ENCODE results near the gene ASTN2. TPM values are rescaled to one million over a fixed set of nuclear protein-coding genes. Genes with fewer than 3 reads are reported as not detected.

Gene ASTN2
- total RNA-seq, 2 experiments from 2014 or later = 5.2 to 6.0 TPM

DNA sequence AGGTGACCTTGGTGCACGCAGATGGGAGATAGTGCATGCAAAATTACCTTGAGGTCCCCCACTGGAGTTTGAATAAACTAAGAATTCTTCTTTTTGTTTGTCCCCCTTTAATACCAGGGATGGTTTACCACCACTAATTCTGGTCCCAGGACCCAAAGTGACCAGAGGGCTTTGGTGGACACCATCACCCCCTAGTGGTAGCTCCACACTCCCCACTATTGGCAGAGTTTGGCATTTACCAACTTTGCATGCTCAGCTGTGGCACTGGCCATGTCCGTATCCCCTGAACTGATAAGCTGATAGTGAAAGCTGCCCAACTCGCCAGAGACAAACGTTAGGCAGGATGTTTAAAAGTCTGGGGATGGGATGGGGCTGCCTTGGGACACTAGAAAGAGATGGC, 3.3 kb downstream of the ASTN2 start:
- DNase-seq (no peak), ATAC-seq (ENCODE audit: low read depth) (no peak)
- POLR2A ChIA-PET = no interaction called here
- no peaks in the 10 kb centered on the region for H3K4me1 Mint-ChIP-seq
- no peak overlapping the region for H3K4me3 Mint-ChIP-seq
- no peak overlapping the region for H3K27ac Mint-ChIP-seq
- H3K27me3 Mint-ChIP-seq = peaks cover 24% of the 10 kb centered on the region
- no peaks in the 10 kb centered on the region for H3K9me3 Mint-ChIP-seq
- H3K36me3 Mint-ChIP-seq = no peaks in the 10 kb centered on the region

DNA sequence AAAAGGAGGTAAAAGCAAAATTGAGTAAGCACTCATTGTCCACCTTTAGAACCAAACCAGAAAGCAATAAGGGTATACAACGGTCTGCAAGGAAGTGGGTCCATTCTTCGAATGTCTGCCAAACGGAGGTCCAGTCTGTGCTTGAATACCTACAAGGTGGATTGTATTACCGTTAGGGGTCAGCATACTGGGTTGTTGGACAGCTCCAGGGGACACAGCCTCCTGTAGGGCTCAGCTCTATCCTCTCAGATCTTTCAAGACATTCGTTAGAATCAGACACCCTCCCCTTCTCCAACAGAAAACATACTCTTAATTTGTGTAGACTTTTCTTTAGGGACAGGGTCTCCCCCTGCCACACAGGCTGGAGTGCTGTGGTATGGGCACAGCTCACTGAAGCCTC, 5.5 kb downstream of the ASTN2 start:
- Mint-ChIP-seq H3K36me3 (no peaks in the 10 kb centered on the region), H3K4me3 (no peak overlapping the region), H3K9me3 (no peaks in the 10 kb centered on the region), H3K27ac (no peak overlapping the region), H3K4me1 (no peaks in the 10 kb centered on the region), H3K27me3 (peaks cover 24% of the 10 kb centered on the region)
- DNase-seq = no peak
- POLR2A ChIA-PET = no interaction called here
- ATAC-seq (ENCODE audit: low read depth) = no peak

DNA sequence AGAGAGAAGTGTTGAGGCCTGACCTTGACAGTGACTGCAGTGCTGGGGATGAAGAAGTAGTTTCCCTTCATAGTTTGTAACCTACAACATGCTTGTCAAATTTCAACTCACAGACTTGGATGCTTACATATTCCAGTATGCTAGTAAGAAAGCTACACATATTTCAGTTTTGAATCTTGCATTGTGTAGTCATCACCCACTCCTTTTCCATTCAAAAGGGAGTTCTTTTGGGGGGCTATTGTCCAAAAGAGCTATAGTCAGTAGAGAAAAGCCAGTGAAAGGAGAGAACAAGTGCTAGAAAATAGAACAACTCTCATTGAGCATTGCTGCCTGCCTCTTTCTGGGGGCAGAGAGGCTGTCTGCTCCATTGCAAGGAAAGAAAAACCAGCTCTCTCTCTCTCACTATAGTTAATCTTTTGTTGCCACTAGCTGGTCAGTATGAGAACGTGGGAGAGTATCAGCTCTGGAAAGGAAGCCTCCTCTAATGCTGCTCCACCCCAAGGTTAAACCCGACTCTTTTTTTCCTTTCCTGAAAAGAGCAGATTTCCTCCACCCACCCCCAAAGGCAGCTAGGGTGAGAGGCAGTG, 7.3 kb downstream of the ASTN2 start:
- ATAC-seq (ENCODE audit: low read depth) = no peak
- Mint-ChIP-seq H3K9me3 (no peaks in the 10 kb centered on the region), H3K4me1 (no peaks in the 10 kb centered on the region), H3K27me3 (peaks cover 6% of the 10 kb centered on the region), H3K4me3 (no peak overlapping the region), H3K27ac (no peak overlapping the region), H3K36me3 (no peaks in the 10 kb centered on the region)
- DNase-seq = no peak
- POLR2A ChIA-PET = no interaction called here

DNA sequence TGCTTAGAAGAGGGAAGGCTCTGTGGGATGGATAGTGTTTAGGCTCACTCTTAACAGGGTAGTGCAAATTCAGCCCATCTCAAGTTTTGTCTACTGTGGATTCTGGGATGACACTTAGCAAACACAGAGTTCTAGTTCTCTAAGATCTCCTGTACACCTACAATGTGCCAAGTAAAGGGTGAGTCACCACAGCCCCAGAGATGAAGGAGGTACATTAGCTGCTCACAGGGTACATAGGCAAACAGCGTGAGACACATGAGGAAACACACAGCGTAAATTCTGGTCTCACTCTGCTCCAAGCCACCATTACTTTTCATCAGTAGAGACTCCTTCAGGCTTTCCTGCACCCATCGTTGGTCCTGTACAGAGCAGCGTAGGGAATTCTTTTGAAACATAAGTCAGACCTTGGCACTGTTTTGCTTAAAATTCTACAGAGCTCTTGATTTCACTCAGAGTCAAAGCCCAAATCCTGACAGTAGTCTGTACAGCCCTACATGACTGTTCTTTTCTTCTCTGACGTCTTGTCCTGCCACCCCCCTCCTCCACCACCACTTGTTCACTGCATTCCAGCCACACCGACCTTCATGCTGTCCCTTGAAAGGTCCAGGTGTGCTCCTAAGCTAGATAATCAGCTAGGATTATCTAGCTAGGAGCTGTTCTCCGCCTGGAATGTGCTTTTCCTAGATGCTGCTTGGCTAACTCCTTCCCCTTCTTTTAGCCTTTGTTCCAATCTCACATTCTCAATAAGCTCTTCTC, 8.7 kb downstream of the ASTN2 start:
- Mint-ChIP-seq H3K27ac (no peak overlapping the region), H3K36me3 (no peaks in the 10 kb centered on the region), H3K9me3 (no peaks in the 10 kb centered on the region), H3K4me1 (no peaks in the 10 kb centered on the region), H3K4me3 (no peak overlapping the region), H3K27me3 (peaks cover 1% of the 10 kb centered on the region)
- ATAC-seq (ENCODE audit: low read depth) (no peak), DNase-seq (no peak)
- POLR2A ChIA-PET = no interaction called here

DNA sequence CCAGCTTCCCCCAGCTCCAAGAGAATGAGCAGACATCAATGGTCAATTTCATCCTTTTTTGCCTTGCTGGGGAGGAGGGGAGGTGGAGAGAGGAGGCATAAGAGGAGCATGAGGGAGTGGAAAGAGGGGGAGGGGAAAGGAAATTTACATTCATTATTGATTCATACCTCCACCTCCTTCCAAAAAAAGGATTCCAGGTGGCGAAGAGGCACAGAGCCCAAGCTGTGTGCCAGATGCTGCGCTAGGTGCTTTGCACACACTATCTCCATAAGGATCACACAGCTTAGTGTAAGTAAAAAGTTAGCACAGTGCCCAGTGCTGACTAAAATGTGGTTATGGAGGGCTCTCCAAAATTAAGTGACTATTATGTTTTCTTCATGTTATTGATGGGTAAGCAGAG, 11.0 kb downstream of the ASTN2 start:
- Mint-ChIP-seq H3K4me1 (no peaks in the 10 kb centered on the region), H3K36me3 (no peaks in the 10 kb centered on the region), H3K27ac (no peak overlapping the region), H3K4me3 (no peak overlapping the region), H3K9me3 (no peaks in the 10 kb centered on the region), H3K27me3 (no peaks in the 10 kb centered on the region)
- ATAC-seq (ENCODE audit: low read depth) (no peak), DNase-seq (no peak)
- POLR2A ChIA-PET = no interaction called here

DNA sequence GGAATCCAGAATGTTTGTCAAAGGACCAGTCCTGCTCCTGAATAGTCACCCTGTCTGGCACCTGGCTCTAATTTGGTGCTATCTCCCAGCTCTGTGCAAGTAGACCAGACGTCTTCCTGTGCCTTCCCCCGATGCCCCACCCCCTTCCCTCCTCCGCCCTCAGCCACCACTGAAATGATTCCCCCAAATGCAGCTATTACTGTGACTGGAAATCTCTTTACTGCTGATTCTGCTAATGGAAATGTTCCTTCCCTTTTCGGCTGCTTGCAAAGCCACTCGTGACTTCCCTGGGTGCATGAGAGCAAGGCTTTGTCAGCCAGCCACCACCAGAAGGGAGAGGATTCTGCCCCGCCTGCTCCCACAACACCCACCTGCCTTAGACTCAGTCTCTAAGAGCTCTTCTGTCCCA, 11.4 kb downstream of the ASTN2 start:
- Mint-ChIP-seq H3K27ac (no peak overlapping the region), H3K4me1 (no peaks in the 10 kb centered on the region), H3K27me3 (no peaks in the 10 kb centered on the region), H3K4me3 (no peak overlapping the region), H3K36me3 (no peaks in the 10 kb centered on the region), H3K9me3 (no peaks in the 10 kb centered on the region)
- DNase-seq (no peak), ATAC-seq (ENCODE audit: low read depth) (no peak)
- POLR2A ChIA-PET = no interaction called here

DNA sequence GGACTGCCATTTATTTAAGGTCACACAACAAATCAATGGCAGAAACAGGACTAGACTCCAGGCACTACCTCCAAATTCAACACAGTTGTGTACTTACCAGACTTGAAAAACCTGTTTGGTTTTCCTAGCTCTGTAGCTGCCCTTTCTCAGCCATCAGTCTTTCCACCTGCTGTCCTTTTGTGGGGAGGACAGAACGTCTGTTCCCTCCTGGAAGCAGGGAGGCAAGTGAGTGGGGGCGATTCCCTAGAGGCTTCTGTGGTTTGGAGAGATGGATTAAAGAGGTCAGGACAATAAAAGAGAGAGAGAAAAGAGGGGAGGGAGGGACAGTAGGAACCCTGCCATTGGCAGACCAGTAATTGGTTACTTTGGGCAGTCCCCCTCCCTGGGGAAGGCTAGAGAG, 14.7 kb downstream of the ASTN2 start:
- POLR2A ChIA-PET = no interaction called here

DNA sequence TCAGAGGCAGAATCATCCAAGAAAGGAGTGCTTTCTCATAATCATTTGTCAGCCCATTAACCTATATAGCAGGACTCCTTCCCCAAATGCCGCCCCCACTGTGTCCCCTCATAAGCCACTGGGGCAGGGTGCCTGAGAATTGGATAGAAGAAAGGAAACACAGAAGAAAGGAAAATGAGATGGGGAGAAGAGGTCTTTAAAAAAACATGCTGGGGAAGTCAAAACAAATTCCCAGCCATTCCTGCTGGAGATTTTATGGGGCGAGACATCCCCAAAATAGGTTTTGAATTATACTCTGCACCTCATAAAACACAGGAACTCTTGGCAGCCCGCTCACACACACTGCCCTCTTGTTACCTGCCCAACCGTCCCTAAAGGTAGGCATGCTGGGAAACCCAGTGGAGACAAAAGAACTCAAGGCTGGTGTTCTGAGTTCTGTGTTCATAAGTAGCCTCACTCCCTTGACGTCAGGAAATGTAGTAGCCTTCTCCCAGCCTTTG, 19.7 kb downstream of the ASTN2 start:
- Mint-ChIP-seq H3K27ac (no peak overlapping the region), H3K9me3 (no peaks in the 10 kb centered on the region), H3K4me1 (no peaks in the 10 kb centered on the region), H3K4me3 (no peak overlapping the region), H3K27me3 (no peaks in the 10 kb centered on the region), H3K36me3 (no peaks in the 10 kb centered on the region)
- DNase-seq (no peak), ATAC-seq (ENCODE audit: low read depth) (no peak)
- POLR2A ChIA-PET = no interaction called here

More for the DNA sequence above, 14.7 kb downstream of the ASTN2 start:
- no peak for ATAC-seq (ENCODE audit: low read depth)
- no peak overlapping the region for H3K4me3 Mint-ChIP-seq
- no peaks in the 10 kb centered on the region for H3K9me3 Mint-ChIP-seq
- H3K36me3 Mint-ChIP-seq = no peaks in the 10 kb centered on the region
- no peaks in the 10 kb centered on the region for H3K4me1 Mint-ChIP-seq
- no peak overlapping the region for H3K27ac Mint-ChIP-seq
- DNase-seq = no peak
- H3K27me3 Mint-ChIP-seq = no peaks in the 10 kb centered on the region

DNA sequence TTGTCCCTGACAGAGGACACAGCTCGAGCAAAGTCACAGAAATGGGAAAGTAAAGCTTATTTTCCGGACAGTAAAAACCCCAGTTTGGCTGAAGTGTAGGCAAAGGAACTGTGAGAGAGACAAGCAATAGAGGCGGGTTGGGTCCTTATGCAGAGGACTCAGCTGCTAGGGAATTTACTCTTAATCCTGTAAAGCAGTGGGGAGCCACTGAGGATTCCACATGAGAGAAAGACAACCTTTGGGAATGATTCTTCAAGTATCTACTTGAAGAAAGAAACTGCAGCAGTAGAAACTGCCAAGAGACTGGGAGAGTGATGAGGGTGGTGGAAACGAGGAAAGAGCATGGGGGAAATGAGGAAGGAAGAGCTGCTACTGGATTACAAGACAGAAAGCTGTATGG, 20.2 kb downstream of the ASTN2 start:
- Mint-ChIP-seq H3K9me3 (no peaks in the 10 kb centered on the region), H3K4me3 (no peak overlapping the region), H3K36me3 (no peaks in the 10 kb centered on the region), H3K27ac (no peak overlapping the region), H3K4me1 (no peaks in the 10 kb centered on the region), H3K27me3 (no peaks in the 10 kb centered on the region)
- POLR2A ChIA-PET = no interaction called here
- ATAC-seq (ENCODE audit: low read depth) (no peak), DNase-seq (no peak)

DNA sequence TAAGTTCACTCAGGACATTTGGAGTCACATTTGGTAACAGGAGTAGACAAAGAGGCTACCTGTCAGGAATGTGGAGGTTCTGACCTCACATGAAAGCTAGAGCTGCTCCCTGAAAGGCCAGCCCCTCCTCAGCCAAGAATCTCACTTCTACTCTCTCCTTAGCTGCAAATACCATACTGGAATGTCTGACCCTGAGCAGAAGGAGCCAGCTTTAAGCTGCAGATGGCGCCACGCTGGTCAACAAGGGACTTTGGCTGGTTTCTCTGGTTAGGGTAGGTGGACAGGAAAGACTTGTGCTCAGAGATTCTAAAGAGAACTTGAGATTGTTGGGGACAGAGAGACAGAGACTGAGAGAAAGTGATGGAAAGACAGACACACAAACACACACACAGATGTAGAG, 21.9 kb downstream of the ASTN2 start:
- Mint-ChIP-seq H3K36me3 (no peaks in the 10 kb centered on the region), H3K4me1 (no peaks in the 10 kb centered on the region), H3K27ac (no peak overlapping the region), H3K4me3 (no peak overlapping the region), H3K27me3 (no peaks in the 10 kb centered on the region), H3K9me3 (no peaks in the 10 kb centered on the region)
- POLR2A ChIA-PET = no interaction called here
- DNase-seq = no peak
- no peak for ATAC-seq (ENCODE audit: low read depth)

DNA sequence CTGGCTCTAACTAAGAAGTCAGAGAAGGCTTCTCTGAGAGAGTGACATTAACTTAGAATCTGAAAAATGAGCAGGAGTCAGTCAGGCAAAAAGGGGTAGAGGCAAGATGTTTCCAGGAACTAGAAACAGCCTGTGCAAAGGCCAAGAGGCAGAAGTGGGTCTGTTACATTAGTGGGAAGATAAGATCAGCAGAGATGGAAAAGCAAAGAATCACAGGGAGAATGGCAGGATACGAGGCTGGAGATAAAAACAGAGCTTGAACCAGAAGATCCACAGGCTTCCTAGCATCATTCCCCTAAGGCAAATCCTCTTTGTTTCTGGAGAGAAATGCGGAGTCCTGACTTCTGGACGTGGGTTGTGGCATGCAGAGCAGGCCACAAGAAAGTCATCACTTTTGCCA, 27.4 kb downstream of the ASTN2 start:
- Mint-ChIP-seq H3K4me1 (no peaks in the 10 kb centered on the region), H3K9me3 (no peaks in the 10 kb centered on the region), H3K27ac (no peak overlapping the region), H3K27me3 (no peaks in the 10 kb centered on the region), H3K4me3 (no peak overlapping the region), H3K36me3 (no peaks in the 10 kb centered on the region)
- DNase-seq (no peak), ATAC-seq (ENCODE audit: low read depth) (no peak)
- POLR2A ChIA-PET = no interaction called here

DNA sequence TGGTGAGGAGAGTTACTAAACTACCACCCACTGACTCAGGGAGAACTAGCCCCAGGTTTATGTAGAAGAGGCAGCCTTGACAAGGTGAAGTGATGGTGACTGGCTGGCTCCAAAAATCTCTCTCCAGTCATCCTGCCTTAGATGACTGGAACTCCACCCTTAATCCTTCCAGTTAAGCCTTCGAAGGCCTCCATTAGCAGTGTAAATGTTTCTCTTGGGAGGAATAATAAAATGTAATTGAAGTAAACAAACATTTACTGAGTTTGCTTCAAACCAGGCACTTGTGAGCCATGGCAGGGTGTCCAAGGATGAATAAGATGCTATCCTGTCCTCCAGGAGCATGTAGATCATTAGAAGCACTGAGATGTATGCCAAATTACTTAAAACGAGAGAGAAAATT, 35.5 kb downstream of the ASTN2 start:
- Mint-ChIP-seq H3K27ac (no peak overlapping the region), H3K9me3 (peaks cover 3% of the 10 kb centered on the region), H3K4me3 (no peak overlapping the region), H3K4me1 (no peaks in the 10 kb centered on the region), H3K36me3 (no peaks in the 10 kb centered on the region), H3K27me3 (no peaks in the 10 kb centered on the region)
- no peak for DNase-seq
- POLR2A ChIA-PET = no interaction called here
- ATAC-seq (ENCODE audit: low read depth) = no peak

DNA sequence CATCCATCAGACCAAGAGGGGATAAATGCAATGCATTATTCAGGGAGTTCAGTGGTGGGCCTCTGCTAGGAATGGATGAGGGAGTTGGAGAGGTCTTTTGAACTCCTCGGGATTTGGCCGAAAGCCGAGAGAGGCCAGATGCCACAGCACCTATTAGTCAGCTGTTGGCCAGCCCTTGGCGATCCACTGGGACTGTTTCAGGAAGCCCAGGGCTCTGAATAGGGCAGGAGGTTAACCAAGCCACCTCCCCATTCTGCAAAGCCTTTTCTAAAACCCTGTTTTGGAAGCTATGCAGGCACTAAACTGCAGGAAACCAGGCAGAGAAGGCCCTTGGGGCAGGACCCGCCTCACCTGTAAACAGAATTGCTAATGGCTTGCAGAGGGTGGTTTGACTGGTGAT, 37.8 kb downstream of the ASTN2 start:
- Mint-ChIP-seq H3K9me3 (peaks cover 3% of the 10 kb centered on the region), H3K27me3 (no peaks in the 10 kb centered on the region), H3K4me3 (no peak overlapping the region), H3K4me1 (no peaks in the 10 kb centered on the region), H3K36me3 (no peaks in the 10 kb centered on the region), H3K27ac (no peak overlapping the region)
- DNase-seq (no peak), ATAC-seq (ENCODE audit: low read depth) (no peak)
- POLR2A ChIA-PET = no interaction called here

DNA sequence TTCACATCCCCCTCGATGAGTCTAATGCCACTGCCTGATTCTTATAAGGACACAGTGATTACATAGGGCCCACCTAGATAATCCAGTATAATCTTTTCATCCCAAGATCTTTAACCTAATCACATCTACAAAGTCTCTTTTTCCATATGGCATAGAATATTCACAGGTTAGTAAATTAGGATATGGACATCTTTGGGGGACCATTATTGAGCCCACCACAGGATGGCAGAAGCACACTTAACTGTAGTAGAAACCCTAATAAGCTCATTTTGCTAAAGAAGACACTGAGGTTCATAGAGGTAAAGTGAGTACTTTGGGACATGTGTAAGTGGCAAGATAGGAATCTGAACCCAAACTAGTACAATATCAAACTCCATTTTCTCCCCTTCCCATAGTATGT, 38.9 kb downstream of the ASTN2 start:
- Mint-ChIP-seq H3K36me3 (no peaks in the 10 kb centered on the region), H3K27me3 (no peaks in the 10 kb centered on the region), H3K27ac (no peak overlapping the region), H3K9me3 (peaks cover 3% of the 10 kb centered on the region), H3K4me3 (no peak overlapping the region), H3K4me1 (no peaks in the 10 kb centered on the region)
- no peak for ATAC-seq (ENCODE audit: low read depth)
- POLR2A ChIA-PET = no interaction called here
- no peak for DNase-seq

Data from activated naive CD8-positive, alpha-beta T cell treated with anti-CD3 and anti-CD28 coated beads, Interleukin-2, amount 10 ng/mL, durations not matched to agents 7 days and 5 days (primary cell).